Liver (tissue), 9 donors: ENCODE data around the gene IQCC. TPM values are rescaled to one million over a fixed set of nuclear protein-coding genes. Genes with fewer than 3 reads are reported as not detected.

Experiments used
- DNase-seq: peaks from one replicate; pipeline ENCODE4 v3.0.0-alpha.2; 2017; ENCODE audit warnings: low spot score
- H3K27ac ChIP-seq, 2 donors: one replicate each; pipeline ENCODE4 v1.7.0; 2013; ENCODE audit warnings: inconsistent platforms in 2 of 2, low read length in 2 of 2, control low read depth in 1 of 2, low read depth in 1 of 2, mild to moderate bottlenecking in 1 of 2
- H3K27me3 ChIP-seq, 4 donors: one replicate each; pipeline versions ENCODE4 v1.6.1 to v1.7.0; 2013; ENCODE audit warnings: low read length in 3 of 4, inconsistent platforms in 1 of 4, mild to moderate bottlenecking in 1 of 4, moderate library complexity in 1 of 4; ENCODE audit not compliant: control insufficient read depth in 4 of 4, insufficient read depth in 4 of 4
- H3K36me3 ChIP-seq, 4 donors: one replicate each; pipeline versions ENCODE4 v1.6.1 to v1.7.0; 2013; ENCODE audit warnings: low read length in 3 of 4, mild to moderate bottlenecking in 3 of 4, low read depth in 1 of 4, moderate library complexity in 1 of 4; ENCODE audit not compliant: control insufficient read depth in 4 of 4, insufficient read depth in 3 of 4
- H3K4me1 ChIP-seq, 4 donors: one replicate each; pipeline versions ENCODE4 v1.6.1 to v1.7.0; 2013; ENCODE audit warnings: low read length in 3 of 4, mild to moderate bottlenecking in 3 of 4, moderate library complexity in 1 of 4; ENCODE audit not compliant: control insufficient read depth in 4 of 4, insufficient read depth in 4 of 4
- H3K4me3 ChIP-seq, 3 donors: one replicate each; pipeline versions ENCODE4 v1.6.1 to v1.7.0; 2013; ENCODE audit warnings: low read length in 3 of 3, control low read depth in 1 of 3, low read depth in 1 of 3, mild to moderate bottlenecking in 1 of 3
- H3K9ac ChIP-seq, 2 donors: one replicate each; pipeline ENCODE4 v1.7.0; 2013; ENCODE audit warnings: low read length in 2 of 2, mild to moderate bottlenecking in 2 of 2, moderate library complexity in 2 of 2, control low read depth in 1 of 2, low read depth in 1 of 2
- H3K9me3 ChIP-seq, 4 donors: one replicate each; pipeline versions ENCODE4 v1.6.1 to v1.7.0; 2013; ENCODE audit warnings: low read length in 3 of 4; ENCODE audit not compliant: control insufficient read depth in 4 of 4
- CTCF ChIP-seq: fragments of 150-350 bp; IDR thresholded peaks from 2 replicates; pipeline ENCODE4 v1.5.1; 2017; ENCODE audit warnings: improper control_type of control experiment, low read depth, low read length; ENCODE audit not compliant: missing input control
- EGR1 ChIP-seq, 2 donors: IDR thresholded peaks; 2 replicates each; pipeline ENCODE4 v1.6.1; 2016 to 2018; ENCODE audit warnings: antibody characterized with exemption in 2 of 2, low read depth in 2 of 2
- FOXA2 ChIP-seq: IDR thresholded peaks from 2 replicates; pipeline ENCODE4 v1.6.1; 2016; ENCODE audit warnings: antibody characterized with exemption
- GABPA ChIP-seq, 2 donors: IDR thresholded peaks in 1 of 2; conservative IDR thresholded peaks in 1 of 2; 2 replicates each; pipeline ENCODE4 v1.6.1; 2016; ENCODE audit warnings: antibody characterized with exemption in 2 of 2, mild to moderate bottlenecking in 1 of 2, moderate library complexity in 1 of 2
- HNF4A ChIP-seq, 2 donors: conservative IDR thresholded peaks; 2 replicates each; pipeline ENCODE4 v1.6.1; 2016; ENCODE audit warnings: antibody characterized with exemption in 2 of 2, mild to moderate bottlenecking in 2 of 2
- HNF4G ChIP-seq: IDR thresholded peaks from 2 replicates; pipeline ENCODE4 v1.6.1; 2016; ENCODE audit warnings: antibody characterized with exemption
- JUND ChIP-seq, 2 donors: IDR thresholded peaks; 2 replicates each; pipeline ENCODE4 v1.6.1; 2016; ENCODE audit warnings: antibody characterized with exemption in 2 of 2
- MAX ChIP-seq: IDR thresholded peaks from 2 replicates; pipeline ENCODE4 v1.6.1; 2016; ENCODE audit warnings: antibody characterized with exemption
- NR2F2 ChIP-seq: IDR thresholded peaks from 2 replicates; pipeline ENCODE4 v1.6.1; 2016; ENCODE audit warnings: antibody characterized with exemption
- RAD21 ChIP-seq, 2 donors: IDR thresholded peaks; 2 replicates each; pipeline ENCODE4 v1.6.1; 2016; ENCODE audit warnings: antibody characterized with exemption in 2 of 2, mild to moderate bottlenecking in 2 of 2
- REST ChIP-seq: IDR thresholded peaks from 2 replicates; pipeline ENCODE4 v1.6.1; 2016; ENCODE audit warnings: antibody characterized with exemption, mild to moderate bottlenecking
- RXRA ChIP-seq, 2 donors: IDR thresholded peaks; 2 replicates each; pipeline ENCODE4 v1.6.1; 2017 to 2018; ENCODE audit warnings: antibody characterized with exemption in 2 of 2, mild to moderate bottlenecking in 1 of 2
- SP1 ChIP-seq: IDR thresholded peaks from 2 replicates; pipeline ENCODE4 v1.6.1; 2018; ENCODE audit warnings: antibody characterized with exemption, mild to moderate bottlenecking
- TAF1 ChIP-seq: conservative IDR thresholded peaks from 2 replicates; pipeline ENCODE4 v1.6.1; 2016; ENCODE audit warnings: antibody characterized with exemption, mild to moderate bottlenecking
- YY1 ChIP-seq: IDR thresholded peaks from 2 replicates; pipeline ENCODE4 v1.6.1; 2016; ENCODE audit warnings: antibody characterized with exemption, mild to moderate bottlenecking
- WGBS: extraction: QIAGEN DNeasy Blood & Tissue Kit; methylation state at CpG from one replicate; pipeline ENCODE4 v1.1.7; 2013; 5-methylcytosine and 5-hydroxymethylcytosine counted together
- polyA plus RNA-seq, 2 donors: library from polyadenylated mRNA; stranded (reverse) in 1 of 2; unstranded in 1 of 2; fragments of 200-250 nt in 1 of 2; fragments of >200 nt in 1 of 2; fragmentation: Nextera tagmentation in 1 of 2; extraction: Ambion mirVana in 1 of 2; gene quantifications; one replicate each; pipeline versions ENCODE4 v1.2.1 to v1.2.3, GENCODE V29; 2013 to 2015
- total RNA-seq, 2 donors: library from RNA; depleted of rRNA; stranded (reverse); fragments of >200 nt; gene quantifications; one replicate each; pipeline ENCODE4 v1.2.3, GENCODE V29; 2014
- donor health status: healthy.
- donor health status: healthy.
- donor health status: healthy.
- donor health status: healthy.
- donor health status: healthy.

IQCC gene
- total and polyA plus RNA-seq, 4 donors, result 0.42 to 2.3 (median 0.61) TPM

GRCh38 chr1:32221581-32221979, 16.1 kb downstream of the IQCC start:
- Histone ChIP-seq H3K4me3 (peak overlapping the region; percentile 85 to 94 (median 92)), H3K4me1 (peaks cover 13 to 26% (median 23%) of the 10 kb centered on the region in 4 donors), H3K27ac (peak overlapping the region; percentile 77 to 89), H3K36me3 (peaks cover 4 to 18% (median 9%) of the 10 kb centered on the region in 4 donors), H3K27me3 (no peaks in the 10 kb centered on the region), H3K9ac (peak overlapping the region; percentile 69 to 70), H3K9me3 (no peaks in the 10 kb centered on the region)
- no peak for TF ChIP-seq CTCF
- TF ChIP-seq YY1, result no peak
- TF ChIP-seq TAF1, result no peak
- no peak for TF ChIP-seq RAD21 (IDR thresholded peaks at IDR 0.05)
- TF ChIP-seq HNF4G, result no peak
- no peak for TF ChIP-seq FOXA2
- TF ChIP-seq JUND (IDR thresholded peaks at IDR 0.05), result no peak
- no peak for TF ChIP-seq GABPA (IDR thresholded peaks at IDR 0.05 in 1 of 2, conservative IDR thresholded peaks at IDR 0.05 in 1 of 2)
- no peak for TF ChIP-seq RXRA (IDR thresholded peaks at IDR 0.05)
- TF ChIP-seq HNF4A (conservative IDR thresholded peaks at IDR 0.05), result no peak
- no peak for DNase-seq
- WGBS, result 5% methylated on average over 13 of the region's 13 CpGs

GRCh38 chr1:32221980-32222755, 16.7 kb downstream of the IQCC start, which contains the start of the genes EIF3I and TMEM234:
EIF3I (plus strand) TSS chr1:32222407; CDS start chr1:32222442, 35 bp downstream.
TMEM234 (minus strand) TSS chr1:32222353; CDS start chr1:32222322, 31 bp downstream.
- under 1% methylated on average over 46 of the region's 46 CpGs for WGBS
- H3K36me3 ChIP-seq, result peaks cover 4 to 20% (median 9%) of the 10 kb centered on the region in 4 donors
- H3K4me1 ChIP-seq, result peaks cover 13 to 26% (median 23%) of the 10 kb centered on the region in 4 donors
- H3K9ac ChIP-seq, result peak within 1 kb of the TSS; percentile 91 to 94
- H3K27ac ChIP-seq, result peak within 1 kb of the TSS; percentile 77 to 89
- TF ChIP-seq NR2F2 (peak; percentile 86), SP1 (peak; percentile 40), GABPA (IDR thresholded peaks at IDR 0.05 in 1 of 2, conservative IDR thresholded peaks at IDR 0.05 in 1 of 2) (peak; percentile 91 to 97), RXRA (IDR thresholded peaks at IDR 0.05) (peak in 1 of 2 donors; percentile 33), YY1 (peak; percentile 57), EGR1 (IDR thresholded peaks at IDR 0.05; ENCODE audit: low read depth in 2 of 2) (peak; percentile 52 to 76), TAF1 (no peak), FOXA2 (no peak), RAD21 (IDR thresholded peaks at IDR 0.05) (peak in 1 of 2 donors; percentile 13), REST (no peak), JUND (IDR thresholded peaks at IDR 0.05) (peak in 1 of 2 donors; percentile 28), MAX (peak; percentile 38)
- H3K9me3 ChIP-seq, result no peaks in the 10 kb centered on the region
- no peaks in the 10 kb centered on the region for H3K27me3 ChIP-seq
- H3K4me3 ChIP-seq, result peak within 1 kb of the TSS; percentile 85 to 94 (median 92)
- peak; percentile 89 for DNase-seq
